CD4-positive, CD25-positive, alpha-beta regulatory T cell (primary cell): ENCODE results near the gene MUL1. TPM values are rescaled to one million over a fixed set of nuclear protein-coding genes. Genes with fewer than 3 reads are reported as not detected.
A peak's percentile ranks its signal among the peaks of the same experiment; 100 is the strongest.

Experiments used
- ATAC-seq, 2 donors: fragments of 150-1000 bp; cut with Tn5 transposase; one replicate each; pipeline ENCODE4 v1.10.0; 2021; ENCODE audit warnings: low read depth in 2 of 2, moderate number of reproducible peaks in 2 of 2, moderate library complexity in 1 of 2
- DNase-seq, 3 donors: peaks; one replicate each; pipeline versions ENCODE4 v3.0.0 to v3.0.0-alpha.2; 2012 to 2022; ENCODE audit warnings: mixed read lengths in 1 of 3
- H3K27ac ChIP-seq: one replicate; pipeline ENCODE4 v1.7.0; 2013; ENCODE audit warnings: mild to moderate bottlenecking, low read length; ENCODE audit not compliant: insufficient read depth, poor library complexity, severe bottlenecking
- H3K27me3 ChIP-seq: one replicate; pipeline ENCODE4 v1.7.0; 2013; ENCODE audit warnings: low read length; ENCODE audit not compliant: control insufficient read depth, insufficient read depth
- H3K36me3 ChIP-seq: one replicate; pipeline ENCODE4 v1.7.0; 2013; ENCODE audit warnings: mild to moderate bottlenecking, low read length, moderate library complexity; ENCODE audit not compliant: control insufficient read depth, insufficient read depth
- H3K4me1 ChIP-seq: 2 replicates; pipeline ENCODE4 v1.7.0; 2013; ENCODE audit warnings: mild to moderate bottlenecking, low read length; ENCODE audit not compliant: insufficient read depth, control insufficient read depth, poor library complexity, severe bottlenecking
- H3K4me3 ChIP-seq: one replicate; pipeline ENCODE4 v1.7.0; 2013; ENCODE audit warnings: low read depth, mild to moderate bottlenecking, low read length, moderate library complexity
- H3K9me3 ChIP-seq, 2 experiments: 1 replicate in 1 of 2; 2 replicates in 1 of 2; pipeline ENCODE4 v1.7.0; 2013; ENCODE audit warnings: low read length in 2 of 2, mild to moderate bottlenecking in 1 of 2, moderate library complexity in 1 of 2; ENCODE audit not compliant: control insufficient read depth in 2 of 2
- H3K27ac Mint-ChIP-seq, 3 donors: one replicate each; pipeline ENCODE4 v1.8.0; 2020 to 2022; ENCODE audit warnings: mild to moderate bottlenecking in 3 of 3, mixed read lengths in 3 of 3, moderate library complexity in 2 of 3
- H3K27me3 Mint-ChIP-seq: one replicate; pipeline ENCODE4 v1.8.0; 2022; ENCODE audit warnings: mild to moderate bottlenecking, mixed read lengths
- H3K36me3 Mint-ChIP-seq: one replicate; pipeline ENCODE4 v1.8.0; 2020; ENCODE audit warnings: mixed read lengths
- H3K4me1 Mint-ChIP-seq, 4 donors: one replicate each; pipeline ENCODE4 v1.8.0; 2020 to 2022; ENCODE audit warnings: mixed read lengths in 4 of 4, mild to moderate bottlenecking in 1 of 4
- H3K4me3 Mint-ChIP-seq, 4 donors: one replicate each; pipeline ENCODE4 v1.8.0; 2020 to 2022; ENCODE audit warnings: mild to moderate bottlenecking in 4 of 4, mixed read lengths in 4 of 4, moderate library complexity in 3 of 4
- H3K9me3 Mint-ChIP-seq, 7 donors: one replicate each; pipeline ENCODE4 v1.8.0; 2020 to 2022; ENCODE audit warnings: mixed read lengths in 7 of 7, mild to moderate bottlenecking in 3 of 7, moderate library complexity in 2 of 7
- polyA plus RNA-seq, 4 donors: library from polyadenylated mRNA; unstranded; fragments of 300-500 nt; fragmentation: Illumina TruSeq; gene quantifications; one replicate each; pipeline ENCODE4 v1.2.3, GENCODE V29; 2021
- total RNA-seq: library from RNA; stranded (reverse); gene quantifications from one replicate; pipeline ENCODE4 v1.2.3, GENCODE V29; 2022

Gene MUL1
- total and polyA plus RNA-seq, 5 donors from 2014 or later: 20.4 to 47.0 (median 35.1) TPM

DNA sequence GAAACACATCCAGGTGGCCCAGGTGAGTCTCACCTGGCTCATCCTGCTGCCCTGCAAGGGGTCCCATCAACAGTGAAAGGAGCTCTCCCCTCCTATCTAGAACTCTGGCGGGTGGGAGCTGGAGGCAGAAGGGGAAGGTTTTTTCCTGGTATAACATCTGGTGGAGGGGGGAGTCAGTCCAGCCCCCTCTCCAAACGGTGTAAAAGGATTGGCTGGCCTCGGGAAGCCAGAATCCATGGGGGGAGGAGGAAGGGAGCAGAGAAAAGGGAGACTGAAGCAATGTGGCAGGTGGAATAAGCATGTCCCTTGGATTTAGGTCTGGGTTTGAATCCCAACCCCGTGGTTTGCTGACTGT lies 20.7 kb downstream of the MUL1 start:
- Histone ChIP-seq H3K4me3 (no peak overlapping the region), H3K9me3 (no peaks in the 10 kb centered on the region), H3K36me3 (no peaks in the 10 kb centered on the region), H3K27me3 (peaks cover 19% of the 10 kb centered on the region), H3K27ac (no peak overlapping the region), H3K4me1 (peaks cover 29% of the 10 kb centered on the region)
- peak overlapping the region in 2 of 3 donors; percentile 76 to 85 for H3K27ac Mint-ChIP-seq
- H3K4me1 Mint-ChIP-seq: peaks cover 0 to 21% (median 6%) of the 10 kb centered on the region in 4 donors
- H3K36me3 Mint-ChIP-seq: no peaks in the 10 kb centered on the region
- DNase-seq: no peak
- ATAC-seq: no peak
- H3K4me3 Mint-ChIP-seq: peak overlapping the region; percentile 77 to 78 (median 77)
- peaks cover 0 to 1% (median 0%) of the 10 kb centered on the region in 7 donors for H3K9me3 Mint-ChIP-seq
- H3K27me3 Mint-ChIP-seq: peaks cover 46% of the 10 kb centered on the region

DNA sequence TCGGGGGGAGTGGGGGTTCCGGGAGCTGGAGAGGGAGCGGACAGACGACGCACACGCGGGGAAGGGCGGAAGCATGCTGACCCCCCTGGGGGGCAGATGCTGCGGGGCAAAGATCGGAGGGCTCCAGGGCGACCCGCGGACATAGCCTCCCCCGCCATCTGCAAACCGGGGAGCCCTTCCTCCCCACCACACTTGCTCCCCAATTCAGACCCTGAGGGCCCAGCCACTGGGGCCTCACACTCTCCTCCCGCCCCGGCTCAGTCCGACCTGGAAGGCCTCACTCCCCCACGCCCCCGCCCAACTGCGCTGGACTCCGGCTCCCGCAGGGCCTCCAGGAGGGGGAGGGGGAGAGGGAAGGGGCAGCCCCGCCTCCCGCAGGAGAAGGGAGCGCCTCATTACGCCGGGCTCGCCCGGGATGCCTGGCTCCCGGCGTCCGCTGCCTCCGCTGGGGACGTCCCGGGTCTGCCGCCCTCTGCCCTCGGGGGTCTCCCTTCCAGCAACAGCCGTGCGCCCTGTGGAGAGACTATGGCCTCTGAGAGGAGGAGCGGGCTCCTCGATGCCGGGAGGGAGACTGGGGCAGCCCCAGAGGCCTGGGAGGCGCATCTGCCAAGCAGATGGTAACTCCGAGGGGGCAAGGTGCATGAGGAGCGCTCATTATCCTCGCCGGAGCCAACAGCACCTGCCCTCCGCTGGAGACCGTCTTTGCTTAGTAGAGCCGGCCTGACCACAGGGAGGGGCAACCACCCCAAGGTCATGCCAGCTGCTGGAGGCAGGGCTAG lies 21.3 kb downstream of the MUL1 start:
- Histone ChIP-seq H3K36me3 (no peaks in the 10 kb centered on the region), H3K4me1 (peaks cover 29% of the 10 kb centered on the region), H3K4me3 (no peak overlapping the region), H3K9me3 (no peaks in the 10 kb centered on the region), H3K27me3 (peaks cover 21% of the 10 kb centered on the region), H3K27ac (no peak overlapping the region)
- H3K4me3 Mint-ChIP-seq: peak overlapping the region; percentile 77 to 78 (median 78)
- H3K4me1 Mint-ChIP-seq: peaks cover 0 to 21% (median 6%) of the 10 kb centered on the region in 4 donors
- H3K9me3 Mint-ChIP-seq: peaks cover 0 to 1% (median 0%) of the 10 kb centered on the region in 7 donors
- DNase-seq: no peak
- H3K36me3 Mint-ChIP-seq: no peaks in the 10 kb centered on the region
- ATAC-seq: no peak
- H3K27ac Mint-ChIP-seq: peak overlapping the region in 2 of 3 donors; percentile 76 to 85
- H3K27me3 Mint-ChIP-seq: peaks cover 51% of the 10 kb centered on the region

DNA sequence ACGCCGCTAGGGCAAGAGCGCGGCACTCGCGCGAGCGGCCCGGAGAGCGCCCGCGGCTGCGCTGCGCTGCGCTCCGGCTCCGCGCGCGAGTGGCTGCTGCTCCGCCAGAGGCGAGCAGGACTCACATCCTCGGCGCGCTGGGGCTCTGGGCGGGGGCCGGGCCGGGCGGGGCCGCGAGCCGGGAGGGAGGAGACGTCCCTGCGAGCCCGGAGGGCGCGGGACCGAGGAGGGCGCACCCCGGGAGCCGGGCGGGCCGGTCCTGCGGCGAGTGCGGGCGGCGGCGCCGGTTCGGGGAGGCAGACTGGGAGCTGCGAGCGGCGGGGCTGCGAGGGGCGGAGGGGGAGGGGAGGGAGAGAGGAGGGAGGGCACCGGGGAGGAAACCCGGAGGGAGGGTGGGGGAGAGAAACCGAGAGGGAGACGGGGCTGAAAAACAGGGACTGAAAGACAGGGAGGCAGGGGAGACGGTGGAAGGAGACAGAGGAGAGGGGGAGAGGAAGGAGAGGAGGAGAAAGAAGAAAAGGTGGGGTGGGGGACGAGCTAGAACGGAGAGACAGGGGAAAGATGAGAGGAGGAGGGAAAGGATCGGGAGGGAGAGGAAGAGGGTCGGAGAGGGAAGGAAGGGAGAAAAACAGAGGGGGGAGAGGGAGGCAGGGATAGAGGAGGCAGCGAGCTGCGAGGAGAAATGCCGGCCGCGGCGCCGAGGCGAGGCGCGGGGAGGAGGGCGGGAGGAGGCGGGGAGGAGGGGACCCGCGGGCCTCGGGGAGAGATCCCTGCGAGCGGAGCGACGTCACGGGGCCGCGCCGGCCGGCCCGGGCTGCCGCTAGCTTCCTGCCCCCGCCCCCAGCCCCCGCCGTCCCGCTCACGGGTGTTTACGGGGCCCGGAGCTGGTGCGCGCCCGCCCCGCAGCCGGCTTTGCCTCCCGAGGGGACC lies 22.2 kb downstream of the MUL1 start, which contains the start of gene CAMK2N1:
Gene CAMK2N1, minus strand, starts transcription at position 684 of the 930 bp plus-strand sequence. CDS start 831 bp downstream, outside the sequence.
- H3K27me3 ChIP-seq: peaks cover 23% of the 10 kb centered on the region
- no peaks in the 10 kb centered on the region for H3K36me3 ChIP-seq
- Mint-ChIP-seq H3K9me3 (peaks cover 0 to 1% (median 0%) of the 10 kb centered on the region in 7 donors), H3K4me3 (peak within 1 kb of the TSS; percentile 77 to 86 (median 82)), H3K27ac (peak within 1 kb of the TSS in 2 of 3 donors; percentile 76 to 85), H3K27me3 (peaks cover 57% of the 10 kb centered on the region), H3K4me1 (peaks cover 0 to 21% (median 6%) of the 10 kb centered on the region in 4 donors), H3K36me3 (no peaks in the 10 kb centered on the region)
- ATAC-seq (peak; percentile 66 to 69), DNase-seq (peak; percentile 32 to 43 (median 43))
- no peak within 1 kb of the TSS for H3K27ac ChIP-seq
- peak within 1 kb of the TSS; percentile 55 for H3K4me3 ChIP-seq
- no peaks in the 10 kb centered on the region for H3K9me3 ChIP-seq
- H3K4me1 ChIP-seq: peaks cover 29% of the 10 kb centered on the region

DNA sequence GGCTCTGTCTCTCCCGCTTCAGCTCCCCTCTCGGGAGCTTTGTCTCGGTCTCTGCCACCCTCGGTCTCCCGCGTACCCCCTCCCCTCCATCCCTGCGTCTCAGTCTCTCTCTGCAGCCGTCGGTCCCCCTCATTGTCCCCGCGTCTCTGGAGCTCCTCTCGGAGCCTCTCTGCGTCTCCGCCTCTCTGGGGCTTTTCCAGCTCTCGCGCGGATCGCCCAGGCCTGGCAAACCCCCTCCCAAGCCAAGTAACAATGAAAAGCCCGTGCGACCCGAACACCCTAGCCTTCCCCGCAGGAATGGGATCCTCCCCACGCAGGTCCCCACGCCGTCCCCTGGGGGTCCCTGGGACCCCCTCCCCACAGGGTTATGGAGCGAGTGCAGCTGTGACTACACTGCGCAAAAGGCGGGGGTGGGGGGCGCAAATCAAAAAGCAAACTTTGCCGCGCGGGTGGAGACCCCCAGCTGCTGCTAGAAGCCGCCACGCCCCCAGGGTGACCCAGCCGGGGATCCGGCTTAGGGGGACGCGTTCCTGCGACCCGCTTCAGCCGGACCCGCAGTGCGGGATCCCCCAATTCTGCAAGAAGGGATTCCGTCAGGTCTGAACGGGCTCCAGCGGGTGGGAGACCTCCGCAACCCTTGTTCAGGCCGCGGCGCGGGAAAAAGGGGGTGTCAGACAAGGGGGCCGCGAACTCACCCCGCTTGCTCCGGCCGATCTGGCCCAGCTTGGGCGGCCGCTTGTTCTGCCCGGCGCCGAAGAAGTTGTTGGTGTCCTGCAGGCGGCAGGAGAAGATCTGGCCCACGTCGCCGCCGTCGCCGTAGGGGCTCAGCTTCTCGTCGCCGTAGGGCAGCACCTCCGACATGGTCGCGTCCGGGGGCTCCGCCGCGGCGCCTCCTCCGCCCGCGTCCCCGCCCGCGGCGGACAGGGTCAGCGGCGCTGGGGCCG lies 23.2 kb downstream of the MUL1 start:
- Mint-ChIP-seq H3K36me3 (no peaks in the 10 kb centered on the region), H3K27me3 (peaks cover 64% of the 10 kb centered on the region), H3K4me3 (peak overlapping the region; percentile 86 to 87 (median 86)), H3K4me1 (peaks cover 0 to 21% (median 6%) of the 10 kb centered on the region in 4 donors), H3K27ac (no peak overlapping the region), H3K9me3 (peaks cover 0 to 1% (median 0%) of the 10 kb centered on the region in 7 donors)
- no peak for DNase-seq
- H3K36me3 ChIP-seq: no peaks in the 10 kb centered on the region
- no peak overlapping the region for H3K4me3 ChIP-seq
- peaks cover 29% of the 10 kb centered on the region for H3K4me1 ChIP-seq
- ATAC-seq: no peak
- H3K9me3 ChIP-seq: no peaks in the 10 kb centered on the region
- H3K27ac ChIP-seq: no peak overlapping the region
- H3K27me3 ChIP-seq: peaks cover 25% of the 10 kb centered on the region

DNA sequence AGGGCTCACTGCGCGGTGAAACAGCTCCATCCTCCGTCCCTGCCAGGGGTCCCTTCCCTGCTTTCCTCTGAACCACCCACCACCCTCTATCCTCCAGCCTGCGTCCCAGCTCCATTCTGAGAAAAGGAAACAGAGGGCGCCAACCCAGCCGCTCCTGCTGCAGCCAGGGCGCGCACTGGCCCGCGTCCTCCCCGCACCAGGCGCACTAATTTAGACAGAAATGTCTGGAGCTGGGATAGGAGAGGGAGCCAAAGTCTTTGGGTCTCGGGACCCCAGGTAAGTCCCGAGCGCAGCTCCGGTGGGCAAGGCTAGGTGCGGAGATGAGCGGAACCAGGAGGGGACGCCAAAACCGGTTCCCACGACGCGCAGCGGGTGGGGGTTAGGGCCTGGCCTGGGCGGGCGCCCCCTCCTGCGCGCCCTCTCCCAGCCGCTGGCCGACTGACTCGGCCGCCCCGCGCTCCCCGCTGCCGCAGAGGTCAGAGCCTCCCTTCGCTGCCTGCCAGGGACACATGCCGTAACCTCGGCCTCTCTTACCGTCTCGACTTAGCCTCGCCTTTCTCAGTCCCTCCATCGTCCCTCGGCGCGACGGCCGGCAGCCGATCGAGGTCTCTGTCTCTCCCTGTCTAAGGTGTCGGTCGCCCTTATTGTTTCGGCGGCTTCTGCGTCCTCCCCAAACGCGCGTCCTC lies 24.0 kb downstream of the MUL1 start:
- Mint-ChIP-seq H3K27ac (peak overlapping the region in 1 of 3 donors; percentile 3), H3K4me3 (peak overlapping the region; percentile 86 to 87 (median 86)), H3K9me3 (peaks cover 0 to 5% (median 0%) of the 10 kb centered on the region in 7 donors), H3K4me1 (peaks cover 0 to 21% (median 6%) of the 10 kb centered on the region in 4 donors), H3K27me3 (peaks cover 71% of the 10 kb centered on the region), H3K36me3 (no peaks in the 10 kb centered on the region)
- H3K27me3 ChIP-seq: peaks cover 26% of the 10 kb centered on the region
- DNase-seq (no peak), ATAC-seq (no peak)
- H3K27ac ChIP-seq: no peak overlapping the region
- H3K9me3 ChIP-seq: no peaks in the 10 kb centered on the region
- H3K36me3 ChIP-seq: no peaks in the 10 kb centered on the region
- peaks cover 29% of the 10 kb centered on the region for H3K4me1 ChIP-seq
- no peak overlapping the region for H3K4me3 ChIP-seq

DNA sequence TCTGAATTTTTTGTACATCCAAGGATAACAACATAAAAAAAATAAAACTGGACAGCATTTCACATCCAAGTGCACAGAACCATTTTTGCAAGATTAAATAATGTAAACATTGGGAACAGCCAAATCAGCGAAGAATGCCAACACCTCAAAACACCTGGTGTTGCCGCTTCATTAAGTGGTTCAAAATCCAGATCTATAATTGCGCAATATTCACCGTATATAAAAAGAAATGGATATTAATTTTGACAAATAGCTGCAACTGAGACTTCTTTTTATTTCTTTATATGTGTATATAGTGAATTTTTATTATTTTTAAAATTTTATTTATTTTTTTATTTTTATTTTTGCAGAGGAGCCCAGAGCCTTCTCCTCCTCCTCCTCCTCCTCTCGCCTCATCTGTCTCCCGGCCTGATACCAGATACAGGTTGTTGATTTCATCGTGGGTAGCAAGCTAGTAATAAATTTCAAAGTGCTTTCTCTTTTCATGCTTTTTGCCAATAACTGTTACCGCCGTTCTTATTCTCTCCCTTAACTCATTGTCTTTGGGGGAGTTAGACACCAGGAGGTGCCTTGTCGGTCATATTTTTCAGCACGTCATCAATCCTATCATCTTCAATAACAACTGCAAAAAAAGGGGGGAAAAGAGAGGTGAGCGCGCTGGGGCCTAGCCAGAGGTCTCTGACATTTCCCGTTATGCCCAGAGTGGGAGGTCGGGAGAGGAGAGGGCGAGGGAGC lies 24.7 kb downstream of the MUL1 start:
- Mint-ChIP-seq H3K4me1 (peaks cover 0 to 21% (median 6%) of the 10 kb centered on the region in 4 donors), H3K9me3 (peaks cover 0 to 4% (median 0%) of the 10 kb centered on the region in 7 donors), H3K36me3 (no peaks in the 10 kb centered on the region), H3K27me3 (peaks cover 71% of the 10 kb centered on the region), H3K27ac (peak overlapping the region in 1 of 3 donors; percentile 3), H3K4me3 (peak overlapping the region; percentile 62 to 87 (median 70))
- ATAC-seq: no peak
- H3K27ac ChIP-seq: no peak overlapping the region
- peaks cover 29% of the 10 kb centered on the region for H3K4me1 ChIP-seq
- H3K4me3 ChIP-seq: no peak overlapping the region
- no peaks in the 10 kb centered on the region for H3K9me3 ChIP-seq
- DNase-seq: no peak
- no peaks in the 10 kb centered on the region for H3K36me3 ChIP-seq
- H3K27me3 ChIP-seq: peaks cover 30% of the 10 kb centered on the region
